Parietal lobe (tissue), 2 donors: Measurements from ENCODE around the gene NKRF. TPM values are rescaled to one million over a fixed set of nuclear protein-coding genes. Genes with fewer than 3 reads are reported as not detected.

Experiments used
- small RNA-seq: library from RNA; depleted of rRNA; stranded (forward); fragments of <200 nt; gene quantifications from one replicate; pipeline ENCODE3, GENCODE V24; 2014; ENCODE audit warnings: low replicate concordance
- total RNA-seq: library from RNA; depleted of rRNA; stranded (reverse); fragments of >200 nt; gene quantifications from one replicate; pipeline ENCODE4 v1.2.3, GENCODE V29; 2014

NKRF gene
- 16.9 TPM for total RNA-seq

DNA sequence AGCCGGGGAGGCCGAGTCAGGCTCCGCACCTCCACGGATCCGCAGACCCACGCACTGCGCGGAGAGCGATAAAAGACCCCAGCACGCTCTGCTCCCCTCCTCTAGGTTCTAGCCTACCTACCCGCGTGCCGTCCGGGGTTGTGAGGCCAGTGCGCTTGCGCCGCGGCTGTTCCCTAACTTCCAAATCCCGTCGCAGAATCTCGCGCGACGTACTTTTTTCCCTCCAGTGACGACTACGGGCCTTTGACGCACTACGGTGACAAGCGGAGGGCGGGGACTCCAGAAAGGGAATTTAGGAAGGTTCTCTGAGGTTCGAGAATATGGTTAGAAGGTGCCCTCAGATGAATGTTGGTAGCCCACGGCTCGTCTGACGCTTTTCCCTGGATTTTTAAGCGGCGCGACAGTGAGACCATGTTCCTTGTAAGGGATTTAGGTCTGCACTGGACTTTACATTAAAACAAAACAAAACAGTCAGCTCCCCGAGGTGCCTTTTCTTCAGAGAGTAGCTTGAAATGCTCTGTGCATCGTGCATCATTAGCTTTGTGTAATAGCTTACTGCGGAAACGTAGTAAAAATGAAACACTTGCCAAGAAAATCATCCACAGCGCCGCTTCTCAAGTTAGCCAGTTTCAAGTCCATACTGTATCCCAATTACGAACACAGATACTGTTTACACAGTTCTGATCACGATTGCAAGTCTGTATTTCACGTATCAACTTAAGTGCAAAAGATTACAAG, at the start of gene NKRF:
Gene NKRF, minus strand, starts transcription at position 145 of the 738 bp plus-strand sequence.

DNA sequence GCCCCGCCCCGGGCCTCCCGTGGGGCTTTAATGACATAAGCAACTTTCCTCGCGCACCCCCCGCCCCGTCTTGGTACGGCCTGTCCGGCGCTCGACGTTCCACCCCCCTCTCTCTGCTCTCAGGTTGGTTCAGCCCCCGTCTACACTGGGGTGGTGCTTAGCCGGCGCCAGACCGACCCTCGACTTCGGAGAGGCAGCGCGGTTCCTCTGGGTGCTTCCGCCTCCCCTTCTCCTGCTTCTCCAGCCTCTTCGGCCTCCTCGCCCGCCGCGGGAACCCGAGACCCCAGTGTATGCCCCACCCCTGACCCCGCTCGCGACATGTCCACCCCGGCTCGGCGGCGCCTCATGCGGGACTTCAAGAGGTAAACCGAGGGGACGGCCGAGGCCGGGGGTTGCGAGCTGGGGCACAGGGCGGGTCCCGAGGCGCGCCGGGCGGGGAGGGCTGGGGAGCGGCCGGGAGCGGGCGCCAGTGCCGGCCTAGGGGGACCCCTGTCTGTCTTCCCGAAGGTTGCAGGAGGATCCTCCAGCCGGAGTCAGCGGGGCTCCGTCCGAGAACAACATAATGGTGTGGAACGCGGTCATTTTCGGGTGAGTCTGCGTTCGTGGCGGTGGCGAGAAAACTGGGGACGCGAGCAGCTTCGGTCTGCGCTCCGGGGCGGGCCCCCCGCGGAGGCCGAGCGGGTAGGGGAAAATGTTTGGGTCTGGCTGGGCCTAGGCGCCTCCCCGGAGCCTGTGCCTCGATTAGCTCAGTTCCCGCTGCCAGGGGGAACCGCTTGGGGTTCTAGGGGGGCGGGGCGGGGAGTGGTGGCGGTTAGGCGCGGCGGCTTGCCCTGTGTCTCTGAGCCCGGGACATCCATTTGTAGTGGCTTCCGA, 31.6 kb downstream of the NKRF start, which contains the start of gene UBE2A:
Gene UBE2A, plus strand, starts transcription at position 170 of the 873 bp plus-strand sequence. Its CDS starts 149 bp downstream, at position 319.

DNA sequence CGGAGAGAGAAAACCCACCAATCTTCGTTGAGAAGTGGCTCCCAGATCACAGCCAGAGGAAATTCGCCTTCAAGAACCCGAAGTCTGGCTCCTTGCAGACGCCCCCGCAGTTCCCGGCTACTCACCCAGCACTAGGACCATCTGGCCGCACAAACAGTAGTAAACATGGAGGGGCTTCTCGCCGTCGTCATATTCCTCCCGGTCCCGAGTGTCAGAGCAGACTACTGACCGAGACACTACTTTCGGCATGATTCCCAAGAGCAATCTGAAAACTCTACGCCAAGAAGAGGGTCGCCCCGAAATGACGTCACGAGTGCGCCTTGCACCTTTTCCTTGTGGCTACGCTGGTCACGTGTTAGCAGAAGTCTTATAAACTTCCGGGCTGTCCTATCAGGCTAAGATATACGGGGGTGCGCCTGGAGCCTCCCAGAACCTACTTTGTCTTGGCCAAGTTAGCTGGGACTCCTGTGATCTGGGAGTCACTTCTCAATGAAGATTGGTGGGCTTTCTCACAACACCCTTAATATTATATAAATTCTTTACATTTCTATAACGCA, 41.0 kb downstream of the NKRF start, which contains the start of gene STEEP1:
Gene STEEP1, minus strand, starts transcription at position 303 of the 557 bp plus-strand sequence. Its CDS starts 54 bp downstream, at position 249.

Small RNA genes lying within 50 kb of the gene (small RNA-seq; reads per million reads assigned to genes)
- 2.4 reads per million, percentile 82 among the genes with 10 or more reads in this experiment for gene MIR766

Other genes with a start within 250 kb of the NKRF start
- 3.8 TPM for gene SLC25A43, start 207.1 kb downstream of the NKRF start, total RNA-seq
- gene SLC25A5, start 138.0 kb downstream of the NKRF start, total RNA-seq: 66.4 TPM
- gene STEEP1, start 41.0 kb downstream of the NKRF start, total RNA-seq: 23.8 TPM
- gene UBE2A, start 31.9 kb downstream of the NKRF start, total RNA-seq: 39.8 TPM
- gene SEPTIN6, start 86.7 kb upstream of the NKRF start, total RNA-seq: 57.3 TPM
- gene SOWAHD, start 152.2 kb upstream of the NKRF start, total RNA-seq: 0.31 TPM
- 1,783 TPM for gene RPL39, start 185.2 kb upstream of the NKRF start, total RNA-seq
- 10.0 TPM for gene UPF3B, start 246.5 kb upstream of the NKRF start, total RNA-seq